Thoracic aorta (tissue), 2 donors: ENCODE measurements around the gene CLN3. TPM values are rescaled to one million over a fixed set of nuclear protein-coding genes. Genes with fewer than 3 reads are reported as not detected.

Source experiments
- ATAC-seq: fragments of 150-250 bp; one replicate; pipeline ENCODE4 v1.8.0; 2017; ENCODE audit warnings: low read depth; ENCODE audit not compliant: insufficient number of reproducible peaks, low FRiP score
- DNase-seq: peaks from one replicate; pipeline ENCODE4 v3.0.0-alpha.2; 2020; ENCODE audit warnings: low spot score
- H3K27ac ChIP-seq, 2 donors: fragments of 200-600 bp; sonication (generic); 1 replicate in 1 of 2; 2 replicates in 1 of 2; pipeline ENCODE4 v1.5.1; 2016; ENCODE audit warnings: mild to moderate bottlenecking in 2 of 2, moderate library complexity in 2 of 2
- H3K27me3 ChIP-seq: fragments of 200-600 bp; sonication (generic); replicated peaks from 2 replicates; pipeline ENCODE4 v1.6.0; 2016; ENCODE audit warnings: mild to moderate bottlenecking; ENCODE audit not compliant: insufficient read depth
- H3K36me3 ChIP-seq: fragments of 200-600 bp; sonication (generic); one replicate; pipeline ENCODE4 v1.5.1; 2016
- H3K4me1 ChIP-seq, 2 donors: fragments of 200-600 bp; sonication (generic); 1 replicate in 1 of 2; 2 replicates in 1 of 2; pipeline versions ENCODE4 v1.5.1 to v1.6.0; 2016; ENCODE audit warnings: low read depth in 2 of 2, mild to moderate bottlenecking in 1 of 2; ENCODE audit not compliant: control insufficient read depth in 1 of 2
- H3K4me3 ChIP-seq: fragments of 200-600 bp; sonication (generic); 2 replicates; pipeline ENCODE4 v1.5.1; 2016; ENCODE audit warnings: mild to moderate bottlenecking
- H3K9me3 ChIP-seq: fragments of 200-600 bp; sonication (generic); 2 replicates; pipeline ENCODE4 v1.5.1; 2016
- total RNA-seq, 2 donors: library from RNA; depleted of rRNA; stranded (reverse); fragments of >200 nt; gene quantifications; one replicate each; pipeline versions ENCODE4 v1.1.0 to v1.2.3, GENCODE V29; 2016
- TF ChIP-seq, protein P1 (sequence below): fragments of 200-600 bp; sonication (generic); IDR thresholded peaks from one replicate; pipeline ENCODE4 v1.5.1; 2019; ENCODE audit warnings: antibody characterized with exemption

The CLN3 gene
- total RNA-seq, 2 donors from 2014 or later: 16.9 to 25.2 TPM

DNA sequence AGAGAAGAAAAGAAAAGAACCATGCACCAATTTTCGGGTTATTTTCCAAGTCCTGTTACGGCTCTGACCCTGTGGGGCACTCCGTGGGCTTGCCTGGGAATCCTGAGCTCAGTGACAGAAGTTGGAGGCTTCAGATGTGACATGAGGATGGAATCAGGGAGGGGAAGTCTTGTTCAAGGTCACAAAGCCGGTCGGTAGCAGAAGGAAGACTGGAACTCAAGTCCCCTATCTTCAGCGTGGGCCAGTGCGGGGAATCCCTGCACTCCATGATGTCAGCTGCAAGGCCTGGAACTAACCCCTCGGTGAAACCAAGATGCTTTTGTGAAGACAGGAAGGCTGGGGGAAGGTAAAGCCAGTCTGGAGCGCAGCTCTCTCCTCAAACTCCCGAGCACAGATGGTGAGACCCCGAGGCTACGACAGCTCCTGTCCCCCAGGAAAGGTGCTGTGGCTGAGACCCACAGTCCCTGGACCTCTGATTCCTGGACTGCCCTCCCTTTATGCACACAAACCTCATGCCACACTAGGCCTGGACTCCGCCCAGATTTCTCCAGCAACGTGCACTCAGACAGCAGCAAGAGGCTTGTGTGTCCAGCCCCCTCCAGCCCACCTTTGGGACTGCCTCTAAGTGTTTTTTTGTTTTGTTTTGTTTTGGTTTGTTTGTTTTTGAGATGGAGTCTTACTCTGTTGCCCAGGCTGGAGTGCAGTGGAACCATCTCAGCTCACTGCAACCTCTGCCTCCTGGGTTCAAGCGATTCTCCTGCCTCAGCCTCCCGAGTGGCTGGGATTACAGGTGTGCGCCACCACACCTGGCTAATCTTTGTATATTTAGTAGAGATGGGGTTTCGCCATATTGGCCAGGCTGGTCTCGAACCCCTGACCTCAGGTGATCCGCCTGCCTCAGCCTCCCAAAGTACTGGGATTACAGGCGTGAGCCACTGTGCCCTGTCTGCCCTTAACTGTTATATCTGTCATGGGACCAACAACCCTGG, 20.2 kb upstream of the CLN3 start:
- Histone ChIP-seq H3K9me3 (no peaks in the 10 kb centered on the region), H3K27ac (no peak overlapping the region), H3K4me1 (no peaks in the 10 kb centered on the region), H3K36me3 (no peaks in the 10 kb centered on the region), H3K4me3 (no peak overlapping the region), H3K27me3 (no peaks in the 10 kb centered on the region)
- DNase-seq (no peak), ATAC-seq (no peak)
- TF ChIP-seq, protein P1, sequence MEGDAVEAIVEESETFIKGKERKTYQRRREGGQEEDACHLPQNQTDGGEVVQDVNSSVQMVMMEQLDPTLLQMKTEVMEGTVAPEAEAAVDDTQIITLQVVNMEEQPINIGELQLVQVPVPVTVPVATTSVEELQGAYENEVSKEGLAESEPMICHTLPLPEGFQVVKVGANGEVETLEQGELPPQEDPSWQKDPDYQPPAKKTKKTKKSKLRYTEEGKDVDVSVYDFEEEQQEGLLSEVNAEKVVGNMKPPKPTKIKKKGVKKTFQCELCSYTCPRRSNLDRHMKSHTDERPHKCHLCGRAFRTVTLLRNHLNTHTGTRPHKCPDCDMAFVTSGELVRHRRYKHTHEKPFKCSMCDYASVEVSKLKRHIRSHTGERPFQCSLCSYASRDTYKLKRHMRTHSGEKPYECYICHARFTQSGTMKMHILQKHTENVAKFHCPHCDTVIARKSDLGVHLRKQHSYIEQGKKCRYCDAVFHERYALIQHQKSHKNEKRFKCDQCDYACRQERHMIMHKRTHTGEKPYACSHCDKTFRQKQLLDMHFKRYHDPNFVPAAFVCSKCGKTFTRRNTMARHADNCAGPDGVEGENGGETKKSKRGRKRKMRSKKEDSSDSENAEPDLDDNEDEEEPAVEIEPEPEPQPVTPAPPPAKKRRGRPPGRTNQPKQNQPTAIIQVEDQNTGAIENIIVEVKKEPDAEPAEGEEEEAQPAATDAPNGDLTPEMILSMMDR: no peak

DNA sequence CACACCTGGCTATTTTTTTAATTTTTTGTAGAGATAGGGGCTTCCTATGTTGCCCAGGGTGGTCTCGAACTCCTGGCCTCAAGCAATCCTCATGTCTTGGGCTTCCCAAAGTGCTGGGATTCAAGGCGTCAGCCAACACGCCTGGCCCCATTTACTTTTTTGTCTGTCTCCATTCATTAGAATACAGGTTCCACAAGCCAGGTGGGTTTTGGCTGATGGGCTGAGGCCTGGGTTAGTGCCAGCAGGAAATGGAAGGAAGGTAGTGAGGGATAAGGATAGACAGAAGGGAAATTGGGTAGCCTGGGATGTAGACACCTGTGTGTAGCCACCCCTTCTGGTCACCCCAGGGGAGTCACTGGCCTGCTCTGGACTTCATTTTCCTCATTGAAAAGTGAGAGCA, 19.2 kb upstream of the CLN3 start:
- no peak overlapping the region for H3K27ac ChIP-seq
- TF ChIP-seq, protein P1: no peak
- DNase-seq (no peak), ATAC-seq (no peak)
- H3K9me3 ChIP-seq: no peaks in the 10 kb centered on the region
- H3K4me3 ChIP-seq: no peak overlapping the region
- H3K36me3 ChIP-seq: no peaks in the 10 kb centered on the region
- H3K27me3 ChIP-seq: no peaks in the 10 kb centered on the region
- H3K4me1 ChIP-seq: no peaks in the 10 kb centered on the region

DNA sequence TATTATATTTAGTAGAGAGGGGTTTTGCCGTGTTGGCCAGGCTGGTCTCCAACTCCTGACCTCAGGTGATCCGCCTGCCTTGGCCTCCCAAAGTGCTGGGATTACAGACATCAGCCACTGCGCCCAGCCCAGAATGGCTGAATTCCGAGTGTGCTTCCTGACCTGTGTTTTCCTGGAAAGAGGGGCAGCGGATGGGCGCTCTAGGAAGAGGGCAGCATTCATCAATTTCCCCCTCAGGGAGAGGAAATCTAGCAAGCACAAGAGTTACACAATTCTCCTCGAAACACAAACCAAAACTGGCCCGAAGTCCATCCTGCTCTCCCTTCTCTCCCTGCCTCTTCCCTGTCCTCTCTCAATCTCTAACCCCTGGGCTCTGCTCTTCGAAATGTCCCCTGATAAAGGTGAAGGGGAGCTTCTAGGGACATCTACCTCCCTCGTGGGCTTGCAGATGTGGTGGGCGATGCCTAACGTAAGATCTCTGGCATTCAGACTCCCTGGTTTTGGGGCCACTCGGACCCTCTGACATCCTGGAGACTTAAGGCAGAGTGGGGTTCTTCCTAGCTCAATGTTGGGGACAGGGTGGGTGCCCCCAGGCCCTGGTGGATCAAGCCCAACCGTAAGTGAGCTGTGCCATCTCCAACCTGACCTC, 13.7 kb upstream of the CLN3 start:
- no peaks in the 10 kb centered on the region for H3K9me3 ChIP-seq
- no peak for DNase-seq

DNA sequence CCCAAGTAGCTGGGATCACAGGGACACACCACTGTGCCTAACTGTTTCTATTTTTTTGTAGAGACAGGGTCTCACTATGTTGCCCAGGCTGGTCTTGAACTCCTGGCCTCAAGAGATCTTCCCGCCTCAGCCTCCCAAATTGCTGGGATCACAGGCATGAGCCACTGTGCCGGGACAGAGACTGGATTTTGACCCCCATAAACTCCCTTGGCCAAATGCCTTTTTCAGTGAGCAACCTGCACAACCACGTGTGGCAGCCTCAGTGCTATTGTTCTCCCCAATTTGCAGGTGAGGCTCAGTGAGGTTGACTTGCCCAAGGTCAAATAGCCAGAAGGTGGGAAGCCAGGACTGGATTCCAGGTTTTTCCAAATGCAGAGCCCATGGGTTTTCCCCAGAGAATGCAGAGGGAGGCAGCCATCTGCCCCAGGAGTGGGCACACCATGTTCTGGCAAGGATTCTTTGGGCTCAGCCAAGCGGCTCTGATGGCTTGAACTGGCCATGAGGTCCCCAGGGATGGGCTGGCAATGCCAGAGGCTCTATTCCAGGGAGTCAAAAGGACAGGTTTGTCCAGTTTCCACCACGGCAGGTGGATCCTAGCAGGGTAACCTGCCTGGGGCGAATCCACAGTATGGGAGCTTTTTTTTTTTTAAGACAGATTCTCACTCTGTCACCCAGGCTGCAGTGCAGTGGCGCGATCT, 13.0 kb upstream of the CLN3 start:
- Histone ChIP-seq H3K36me3 (no peaks in the 10 kb centered on the region), H3K27me3 (no peaks in the 10 kb centered on the region), H3K4me1 (no peaks in the 10 kb centered on the region), H3K27ac (no peak overlapping the region), H3K4me3 (no peak overlapping the region), H3K9me3 (no peaks in the 10 kb centered on the region)
- no peak for ATAC-seq
- TF ChIP-seq, protein P1: no peak
- DNase-seq: no peak

More for the DNA sequence above, 13.7 kb upstream of the CLN3 start:
- Histone ChIP-seq H3K4me3 (no peak overlapping the region), H3K4me1 (no peaks in the 10 kb centered on the region), H3K36me3 (no peaks in the 10 kb centered on the region), H3K27ac (no peak overlapping the region), H3K27me3 (no peaks in the 10 kb centered on the region)
- no peak for ATAC-seq
- TF ChIP-seq, protein P1: no peak
